ENCODE measurements around the gene STAC.
"Not testable (repeated sequence)": the region's sequence is repeated elsewhere in the genome, so short reads cannot be mapped to it uniquely, and the experiment has no call there.

The STAC gene

DNA sequence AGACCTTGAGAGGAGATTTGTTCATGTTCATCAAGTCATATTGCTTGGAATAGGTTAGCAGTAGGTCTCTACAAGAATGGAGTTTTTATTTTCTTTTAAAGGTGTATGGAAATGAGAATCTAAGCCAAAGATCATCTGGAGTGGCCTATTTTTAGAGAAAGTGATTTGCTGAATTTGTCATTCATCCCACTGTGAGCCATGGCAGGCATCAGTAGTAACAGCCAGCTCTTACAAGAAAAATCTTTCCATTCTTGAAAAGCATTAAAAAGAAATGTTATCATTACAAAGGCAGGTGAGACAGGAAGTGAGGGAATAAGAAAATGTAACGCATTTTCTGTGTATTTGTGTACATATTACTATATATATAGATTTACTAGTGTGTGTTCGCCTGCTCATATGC, 29.6 kb downstream of the STAC start:
- DNase-seq (ENCODE audit: extremely low read depth in 1 of 2, low read depth in 1 of 2), result no peak

DNA sequence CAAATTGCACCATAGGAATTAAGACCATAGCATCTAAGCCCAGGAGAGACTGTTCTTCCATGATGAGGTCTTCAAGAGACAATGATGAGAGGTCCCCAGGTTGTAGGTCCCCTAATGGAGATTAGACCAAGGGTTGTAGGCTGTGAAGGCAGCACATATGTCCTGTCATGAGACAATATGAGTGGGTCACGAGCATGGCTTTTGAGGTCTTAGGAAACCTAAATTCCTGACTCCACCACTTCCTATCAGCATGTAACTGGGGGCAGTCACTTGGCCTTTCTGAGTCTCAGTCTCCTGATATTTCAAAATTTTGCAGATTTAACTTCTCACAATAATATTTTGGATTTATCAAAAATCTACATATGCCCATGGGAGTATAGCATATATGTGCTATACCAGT, 31.3 kb downstream of the STAC start:
- no peak for DNase-seq (ENCODE audit: extremely low read depth in 1 of 2, low read depth in 1 of 2)

DNA sequence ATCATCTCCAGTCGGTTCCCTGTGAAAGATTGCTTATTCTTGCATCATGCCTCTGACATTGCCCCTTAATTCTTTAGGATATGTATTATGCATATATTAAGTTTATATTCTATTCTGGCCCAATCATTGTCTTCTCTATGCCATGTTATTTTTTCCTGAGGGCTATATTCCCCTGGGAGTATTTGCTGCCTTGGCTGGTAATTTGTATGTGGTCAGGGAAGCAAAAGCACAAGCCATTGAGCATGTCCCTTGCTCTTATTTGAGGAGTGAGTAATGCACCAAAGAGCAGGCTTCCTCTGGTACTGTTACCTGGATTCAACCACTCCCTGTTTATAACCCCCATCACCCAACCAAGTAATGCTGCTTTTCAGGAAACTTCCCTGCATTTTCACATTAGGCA, 36.3 kb downstream of the STAC start:
- no peak for DNase-seq (ENCODE audit: extremely low read depth in 1 of 2, low read depth in 1 of 2)

DNA sequence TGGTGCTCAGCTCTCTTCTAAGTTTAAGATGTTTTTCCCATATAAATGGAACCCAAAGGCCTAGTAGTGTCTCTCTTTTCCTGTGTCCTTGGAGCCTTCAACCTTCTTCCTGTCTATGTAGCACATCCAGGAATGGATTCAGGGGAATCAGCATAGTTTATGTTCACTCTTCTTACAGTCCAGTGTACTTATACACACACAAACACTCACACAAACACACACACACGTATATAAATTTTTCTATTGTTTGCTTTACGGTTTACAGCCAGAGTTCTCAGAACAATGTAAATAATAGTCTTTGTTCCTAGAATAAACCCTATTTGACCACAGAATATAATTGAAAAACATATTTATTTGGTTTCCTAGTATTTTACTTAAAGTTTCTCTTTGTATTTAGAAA, 36.9 kb downstream of the STAC start:
- DNase-seq (ENCODE audit: extremely low read depth in 1 of 2, low read depth in 1 of 2), result no peak

DNA sequence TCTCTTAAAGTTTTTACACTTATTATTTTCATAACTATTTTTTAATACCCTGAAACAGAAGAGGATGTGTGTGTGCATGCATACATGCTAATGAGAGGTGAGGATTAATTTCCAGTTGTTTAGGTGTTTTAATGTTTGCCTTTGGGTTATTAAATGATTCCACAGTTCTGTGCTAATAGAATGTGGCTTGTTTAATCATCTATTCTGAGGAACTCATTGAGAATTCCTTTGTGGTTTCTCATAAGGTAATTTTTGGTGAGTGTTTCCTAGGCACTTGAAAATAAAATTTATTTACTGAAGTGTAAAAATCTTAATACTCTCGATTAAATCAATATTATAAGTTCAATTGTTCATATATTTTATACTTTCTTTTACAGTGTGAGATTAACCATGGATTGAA, 38.0 kb downstream of the STAC start:
- no peak for DNase-seq (ENCODE audit: extremely low read depth in 1 of 2, low read depth in 1 of 2)

DNA sequence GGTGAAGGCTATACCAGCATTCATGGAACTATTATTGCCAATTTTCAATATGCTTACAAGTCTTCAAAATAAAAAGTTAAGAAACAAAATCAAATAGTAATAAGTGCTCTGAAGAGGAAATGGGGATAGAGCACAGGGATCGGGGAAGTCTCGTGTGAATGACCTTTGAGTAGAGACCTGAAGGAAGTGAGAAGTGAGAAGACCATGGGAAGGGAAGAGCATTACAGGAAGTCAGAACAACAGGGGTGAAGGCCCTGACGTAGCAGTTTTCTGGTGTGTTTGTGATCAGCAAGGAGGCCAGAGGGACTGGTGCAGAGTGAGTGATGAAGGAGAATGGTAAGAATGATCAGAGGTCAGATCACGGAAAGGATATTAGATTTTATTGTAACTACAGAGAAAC, 48.1 kb downstream of the STAC start:
- DNase-seq (ENCODE audit: extremely low read depth in 1 of 2, low read depth in 1 of 2), result no peak

DNA sequence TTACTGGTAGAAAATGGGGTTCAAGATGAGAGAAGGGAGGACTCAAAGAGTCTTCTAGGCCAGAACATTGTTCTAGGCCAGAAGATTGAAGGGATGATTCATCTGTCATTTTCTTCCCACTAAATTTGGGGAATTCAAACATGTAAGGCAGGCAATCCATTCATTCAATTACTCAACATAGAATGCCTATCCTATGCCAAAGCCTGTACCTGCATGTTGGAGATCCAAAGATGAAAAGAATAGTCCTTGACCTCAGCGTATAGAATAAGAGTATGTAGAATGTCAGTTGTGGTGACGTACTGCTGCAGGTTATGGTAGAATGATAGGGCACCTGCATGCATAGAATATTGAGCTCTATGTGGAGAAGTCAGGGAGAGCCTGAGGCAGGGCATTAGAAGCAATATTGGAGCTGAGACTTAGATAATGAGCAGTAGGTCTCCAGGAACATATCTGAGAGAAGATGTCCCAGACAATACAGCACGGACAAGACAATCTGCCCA, 49.7 kb downstream of the STAC start:
- DNase-seq (ENCODE audit: extremely low read depth in 1 of 2, low read depth in 1 of 2), result no peak

DNA sequence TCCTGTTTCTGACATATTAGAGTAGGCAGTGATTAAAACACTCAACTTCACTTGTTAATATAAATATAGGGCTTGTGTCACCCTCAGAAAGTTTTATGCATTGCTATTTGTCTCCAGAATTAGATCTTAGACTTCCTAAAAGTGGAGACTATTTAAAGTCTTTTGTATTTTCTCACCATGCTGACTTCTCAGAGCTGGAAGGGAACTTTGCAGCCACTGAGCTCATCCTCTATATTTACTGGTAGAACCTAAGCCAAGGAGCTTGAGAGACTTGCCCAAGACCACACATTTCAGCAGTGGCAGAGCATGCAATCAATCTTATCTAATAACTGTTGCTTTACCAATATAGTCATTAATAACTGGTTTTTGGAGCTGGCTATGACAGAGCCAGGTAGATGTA, 53.2 kb downstream of the STAC start:
- no peak for DNase-seq (ENCODE audit: extremely low read depth in 1 of 2, low read depth in 1 of 2)

DNA sequence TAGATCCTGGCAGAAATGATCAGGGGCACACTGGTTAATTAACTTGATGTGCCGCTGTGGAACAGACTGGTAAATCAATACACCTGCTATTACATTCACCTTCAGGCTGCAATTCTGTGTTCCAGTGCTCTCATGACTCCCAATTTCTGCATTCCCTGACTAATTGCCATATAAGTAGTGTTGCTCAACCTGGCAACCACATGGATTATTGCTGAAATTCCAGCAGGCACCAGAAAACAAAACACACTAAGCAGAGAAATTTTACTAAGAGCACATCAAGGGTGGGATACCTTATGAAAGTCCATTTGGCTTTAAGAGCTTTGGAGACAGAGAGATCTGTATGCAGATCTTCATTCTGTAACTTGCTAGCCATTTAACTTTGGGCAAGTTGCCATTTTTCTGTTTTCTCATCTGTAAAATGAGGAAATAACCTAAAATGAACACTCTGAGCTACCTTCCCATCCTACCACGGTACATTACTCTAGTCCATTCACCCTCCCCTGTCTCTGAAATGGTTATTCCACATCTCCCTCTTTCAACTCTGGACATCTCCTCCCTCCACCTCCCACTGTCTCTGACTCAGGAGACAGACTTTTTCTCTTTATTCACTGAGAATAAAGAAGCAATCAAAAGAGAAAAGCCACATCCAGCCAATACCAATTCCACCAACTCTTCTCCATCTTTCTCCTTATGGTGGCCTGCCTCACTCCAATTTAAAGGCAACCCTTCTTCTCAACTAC, 54.6 kb downstream of the STAC start:
- no peak for DNase-seq (ENCODE audit: extremely low read depth in 1 of 2, low read depth in 1 of 2)

DNA sequence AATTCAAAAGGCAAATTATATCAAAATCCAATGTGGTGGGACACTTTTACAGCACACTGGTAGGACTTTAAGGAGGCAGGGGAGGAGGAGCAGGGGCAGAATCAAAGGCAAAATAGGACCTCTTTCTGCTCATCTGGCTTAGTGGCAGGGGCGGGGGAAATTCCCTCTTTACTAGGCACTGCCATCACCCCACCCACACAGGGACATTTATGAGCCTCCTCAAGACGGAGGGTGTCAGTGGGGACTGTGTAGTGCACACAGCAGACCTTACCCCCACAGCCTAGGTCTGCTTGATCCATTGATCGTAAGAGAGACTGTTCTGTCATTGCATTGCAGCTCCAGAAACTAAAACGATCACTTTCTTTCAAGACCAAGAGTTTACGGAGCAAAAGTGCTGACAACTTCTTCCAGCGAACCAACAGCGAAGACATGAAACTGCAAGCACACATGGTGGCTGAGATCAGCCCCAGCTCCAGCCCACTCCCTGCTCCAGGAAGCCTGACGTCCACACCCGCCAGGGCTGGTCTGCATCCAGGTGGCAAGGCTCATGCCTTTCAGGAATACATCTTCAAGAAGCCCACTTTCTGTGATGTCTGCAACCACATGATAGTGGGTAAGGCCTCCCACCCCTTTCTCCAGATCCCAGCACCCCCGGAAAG, 62.9 kb downstream of the STAC start:
- DNase-seq (ENCODE audit: extremely low read depth in 1 of 2, low read depth in 1 of 2), result no peak

DNA sequence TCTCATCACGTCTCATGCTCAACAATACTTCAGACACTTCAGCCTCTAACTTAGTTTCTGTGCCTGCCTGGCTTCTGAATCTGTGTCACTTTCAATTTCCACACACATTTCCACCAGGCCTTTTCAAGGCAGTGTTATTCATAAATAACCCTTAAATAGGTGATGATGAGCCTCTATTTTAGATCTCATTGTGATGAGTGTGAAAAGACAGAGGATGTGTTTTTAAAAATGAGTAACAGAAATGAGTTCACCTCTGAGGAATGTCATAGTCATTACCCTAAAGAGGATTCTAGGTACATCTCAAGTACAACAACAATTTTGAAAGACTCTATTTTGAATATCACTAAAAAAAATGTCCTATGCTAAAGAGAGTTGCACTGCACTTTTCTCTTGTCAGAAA, 64.6 kb downstream of the STAC start:
- no peak for DNase-seq (ENCODE audit: extremely low read depth in 1 of 2, low read depth in 1 of 2)

DNA sequence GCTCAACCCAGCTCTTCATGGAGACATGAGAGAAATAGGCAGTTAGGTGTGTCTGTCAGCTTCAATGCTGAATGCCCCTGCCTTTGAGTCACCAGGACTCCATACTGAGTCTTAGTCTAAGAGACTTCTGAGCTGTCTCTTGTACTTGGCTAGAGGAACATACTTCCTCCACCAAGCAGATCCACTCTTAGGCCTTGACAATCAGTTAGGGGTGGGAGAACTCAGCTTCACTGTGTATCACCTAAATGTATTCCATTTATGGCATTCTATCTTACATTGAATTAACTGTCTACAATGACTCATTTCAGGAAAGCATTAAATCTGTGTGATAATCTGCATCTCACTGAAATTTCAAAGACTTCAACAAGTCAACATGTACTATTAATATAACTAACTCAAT, 66.0 kb downstream of the STAC start:
- no peak for DNase-seq (ENCODE audit: extremely low read depth in 1 of 2, low read depth in 1 of 2)

DNA sequence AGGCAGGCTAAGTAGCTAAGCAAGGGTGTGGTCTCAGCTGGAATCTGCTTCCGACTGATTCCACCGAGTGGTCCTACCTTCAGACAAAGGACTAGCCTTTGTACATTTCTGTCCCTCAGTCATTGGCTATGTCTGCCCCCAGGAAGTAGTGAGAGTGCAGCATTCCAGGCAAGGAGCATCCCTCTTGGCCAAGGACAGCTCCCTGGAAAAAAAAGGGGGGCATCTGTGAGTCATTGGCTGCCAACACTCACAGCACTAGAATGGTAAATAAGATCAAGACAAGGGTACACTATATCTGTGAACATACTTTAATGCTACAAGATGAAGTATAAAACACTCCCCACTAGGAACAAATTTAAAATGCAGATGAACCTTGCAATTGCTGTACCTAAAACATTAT, 66.8 kb downstream of the STAC start:
- DNase-seq (ENCODE audit: extremely low read depth in 1 of 2, low read depth in 1 of 2), result no peak

DNA sequence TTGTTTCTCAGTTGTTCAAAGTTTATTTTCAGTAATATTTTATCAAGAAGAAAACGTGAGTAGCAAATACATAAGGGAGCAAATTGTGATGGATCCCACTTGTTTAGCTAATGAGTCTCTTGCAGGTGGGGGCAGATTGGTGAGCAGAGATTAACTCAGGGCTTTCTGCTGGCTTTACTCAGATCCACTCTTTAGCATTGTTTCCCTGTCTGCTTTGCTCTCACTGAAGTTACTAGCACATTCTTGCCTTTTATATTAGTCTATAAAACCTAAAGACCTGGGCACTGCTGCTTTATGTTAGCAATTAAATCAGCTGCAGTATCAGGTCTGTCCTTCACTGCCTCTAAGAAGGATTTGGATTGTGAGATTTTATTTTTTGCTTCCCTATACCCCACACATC, 71.5 kb downstream of the STAC start:
- DNase-seq (ENCODE audit: extremely low read depth in 1 of 2, low read depth in 1 of 2), result no peak

DNA sequence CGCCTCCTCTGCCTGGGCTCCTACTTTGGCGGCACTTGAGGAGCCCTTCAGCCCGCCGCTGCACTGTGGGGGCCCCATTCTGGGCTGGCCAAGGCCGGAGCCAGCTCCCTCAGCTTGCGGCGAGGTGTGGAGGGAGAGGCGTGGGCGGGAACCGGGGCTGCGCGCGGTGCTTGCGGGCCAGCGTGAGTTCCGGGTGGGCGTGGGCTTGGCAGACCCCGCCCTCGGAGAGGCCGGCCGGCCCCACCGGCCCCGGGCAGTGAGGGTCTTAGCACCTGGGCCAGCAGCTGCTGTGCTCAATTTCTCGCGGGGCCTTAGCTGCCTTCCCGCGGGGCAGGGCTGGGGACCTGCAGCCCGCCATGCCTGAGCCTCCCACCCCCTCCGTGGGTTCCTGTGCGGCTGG, 72.9 kb downstream of the STAC start:
- DNase-seq (ENCODE audit: extremely low read depth in 1 of 2, low read depth in 1 of 2), result not testable (repeated sequence)

DNA sequence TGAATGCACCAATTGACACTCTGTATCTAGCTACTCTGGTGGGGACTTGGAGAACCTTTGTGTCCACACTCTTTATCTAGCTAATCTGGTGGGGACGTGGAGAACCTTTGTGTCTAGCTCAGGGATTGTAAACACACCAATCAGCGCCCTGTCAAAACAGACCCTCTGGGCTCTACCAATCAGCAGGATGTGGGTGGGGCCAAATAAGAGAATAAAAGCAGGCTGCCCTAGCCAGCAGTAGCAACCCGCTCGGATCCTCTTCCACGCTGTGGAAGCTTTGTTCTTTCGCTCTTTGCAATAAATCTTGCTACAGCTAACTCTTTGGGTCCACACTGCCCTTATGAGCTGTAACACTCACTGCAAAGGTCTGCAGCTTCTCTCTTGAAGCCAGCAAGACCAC, 73.6 kb downstream of the STAC start:
- not testable (repeated sequence) for DNase-seq (ENCODE audit: extremely low read depth in 1 of 2, low read depth in 1 of 2)

DNA sequence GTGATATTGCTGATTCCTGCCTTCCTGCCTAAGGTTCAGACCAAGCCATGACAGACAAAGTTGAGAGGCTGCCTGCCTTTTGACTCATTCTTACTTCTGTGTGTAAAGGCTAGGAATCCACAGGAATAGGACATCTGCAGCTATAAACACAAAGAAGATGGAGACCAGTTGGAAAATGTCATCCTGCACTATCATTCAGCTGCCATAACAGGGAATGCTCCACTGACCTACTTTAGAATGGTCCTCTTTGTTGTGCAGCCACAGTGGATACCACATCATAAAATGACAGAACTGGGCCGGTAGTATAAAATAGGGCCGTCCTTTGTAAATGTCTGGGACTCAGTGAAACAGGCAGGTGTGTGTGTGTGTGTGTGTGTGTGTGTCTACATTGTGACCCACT, 75.1 kb downstream of the STAC start:
- DNase-seq (ENCODE audit: extremely low read depth in 1 of 2, low read depth in 1 of 2), result no peak

DNA sequence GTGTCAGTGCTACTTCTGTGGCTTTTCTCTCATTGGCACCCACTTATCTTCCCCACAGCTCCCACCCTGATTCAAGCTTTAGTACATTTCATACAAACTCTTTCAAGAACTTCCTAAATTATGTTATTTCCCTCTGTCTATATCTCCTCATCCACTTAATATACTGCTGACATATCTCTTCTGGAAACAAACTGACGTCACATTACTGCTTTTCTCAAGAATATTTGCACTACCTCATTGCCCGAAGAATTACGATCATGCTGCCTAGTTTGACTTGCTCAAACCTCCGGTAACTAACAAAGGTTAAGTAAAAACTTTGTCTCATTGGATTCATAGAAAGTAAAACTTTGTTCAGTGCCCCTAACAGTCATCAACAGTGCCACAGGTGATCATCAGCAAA, 76.5 kb downstream of the STAC start:
- DNase-seq (ENCODE audit: extremely low read depth in 1 of 2, low read depth in 1 of 2), result no peak

DNA sequence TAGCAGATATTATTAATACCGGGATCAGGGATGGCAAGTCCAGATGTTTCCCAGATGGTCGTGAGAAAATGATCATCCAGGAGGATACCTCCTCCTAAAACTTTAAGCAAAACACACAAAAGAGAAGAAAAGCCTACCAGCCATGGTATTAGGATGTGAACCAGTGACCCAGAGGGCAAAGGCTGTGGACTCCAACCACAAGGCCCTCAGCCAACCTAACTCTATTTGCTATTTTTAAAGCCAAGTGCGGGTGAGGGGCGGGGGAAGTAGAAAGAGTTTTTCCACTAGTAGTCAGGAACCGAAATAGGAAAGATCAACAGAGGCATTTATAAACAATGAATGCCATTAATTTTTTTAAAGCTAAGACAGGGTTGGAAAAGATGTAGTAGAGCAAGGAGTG, 77.4 kb downstream of the STAC start:
- no peak for DNase-seq (ENCODE audit: extremely low read depth in 1 of 2, low read depth in 1 of 2)

DNA sequence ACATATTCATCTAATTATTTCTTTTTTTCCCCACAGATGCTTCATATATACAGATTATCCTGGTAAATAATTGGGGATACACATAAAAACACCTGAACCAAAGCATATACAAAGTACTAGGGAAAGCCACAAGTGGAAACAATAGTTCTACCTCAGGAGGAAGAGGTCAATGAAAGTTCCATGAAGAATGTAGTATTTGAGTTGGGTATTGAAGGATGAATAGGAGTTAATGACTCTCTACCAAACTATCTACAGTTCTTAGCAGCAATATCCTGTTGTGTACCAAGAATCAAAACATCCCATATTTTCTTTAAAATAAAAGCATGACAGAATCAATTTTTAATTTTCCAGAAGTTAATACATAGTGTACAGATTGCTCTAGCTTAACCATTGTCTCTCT, 78.9 kb downstream of the STAC start:
- no peak for DNase-seq (ENCODE audit: extremely low read depth in 1 of 2, low read depth in 1 of 2)

DNA sequence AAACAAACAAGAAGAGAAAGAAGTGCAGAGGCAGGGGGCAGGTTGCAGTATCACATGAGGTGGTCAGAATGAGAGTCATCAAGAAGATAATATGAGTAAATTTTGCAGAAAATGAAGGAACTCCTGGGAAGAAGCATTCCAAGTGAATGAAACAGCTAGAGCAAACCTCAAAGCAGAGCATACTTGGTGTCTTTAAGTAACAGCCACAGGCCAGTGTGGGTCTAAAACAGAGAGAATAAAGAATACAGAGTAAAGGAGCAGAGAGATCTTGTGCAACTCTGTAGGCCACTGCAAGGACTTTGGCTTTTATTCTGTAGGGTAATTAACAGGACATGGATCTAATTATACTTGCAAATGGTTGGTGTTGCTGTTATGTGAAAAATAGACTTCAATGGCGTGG, 81.3 kb downstream of the STAC start:
- no peak for DNase-seq (ENCODE audit: extremely low read depth in 1 of 2, low read depth in 1 of 2)

DNA sequence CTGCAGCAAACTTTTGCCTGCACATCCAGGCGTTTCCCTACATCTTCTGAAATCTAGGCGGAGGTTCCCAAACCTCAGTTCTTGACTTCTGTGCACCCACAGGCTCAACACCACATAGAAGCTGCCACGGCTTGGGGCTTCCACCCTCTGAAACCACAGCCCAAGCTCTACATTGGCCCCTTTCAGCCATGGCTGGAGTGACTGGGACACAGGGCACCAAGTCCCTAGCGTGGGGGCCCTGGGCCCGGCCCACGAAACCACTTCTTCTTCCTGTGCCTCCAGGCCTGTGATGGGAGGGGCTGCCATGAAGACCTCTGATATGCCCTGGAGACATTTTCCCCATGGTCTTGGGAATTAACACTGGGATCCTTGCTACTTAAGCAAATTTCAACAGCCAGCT, 91.7 kb downstream of the STAC start:
- DNase-seq (ENCODE audit: extremely low read depth in 1 of 2, low read depth in 1 of 2), result not testable (repeated sequence)

DNA sequence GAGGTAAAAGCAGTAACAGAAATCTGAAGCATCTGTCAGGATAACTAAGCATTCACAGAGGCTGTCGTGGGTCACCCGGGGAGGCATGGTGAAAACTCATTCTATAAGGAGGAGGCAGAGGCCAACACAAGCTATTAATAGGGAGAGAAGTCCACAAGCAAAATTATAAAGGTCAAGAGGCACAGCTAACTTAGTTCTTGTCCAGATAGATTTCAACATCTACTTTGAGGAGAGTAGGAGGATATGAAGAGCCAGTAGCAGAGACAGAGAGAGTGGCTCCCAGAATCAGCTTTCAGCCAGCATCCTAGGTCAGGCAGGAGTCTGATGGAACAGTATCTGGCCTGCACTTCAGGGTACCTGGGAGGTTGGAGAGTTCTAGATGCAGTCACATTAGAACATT, 95.3 kb downstream of the STAC start:
- no peak for DNase-seq (ENCODE audit: extremely low read depth in 1 of 2, low read depth in 1 of 2)

All from activated CD8-positive, alpha-beta memory T cell treated with anti-CD3 and anti-CD28 coated beads for 1 hour (primary cell).